HCT116 (cell line): ENCODE measurements around the gene PLEKHA6.

Source experiments
- ATF3 ChIP-seq: IDR thresholded peaks from 2 replicates; pipeline ENCODE4 v1.6.1; 2012
- CEBPB ChIP-seq: IDR thresholded peaks from 2 replicates; pipeline ENCODE4 v1.6.1; 2012; ENCODE audit warnings: low read depth
- CTCF ChIP-seq, 3 experiments: fragments of 200-600 bp in 1 of 3; sonication (generic) in 1 of 3; IDR thresholded peaks in 2 of 3; conservative IDR thresholded peaks in 1 of 3; 2 replicates each; pipeline ENCODE4 v1.5.1; 2012 to 2017; ENCODE audit warnings: low read depth in 2 of 3, low read length in 2 of 3, antibody characterized with exemption in 1 of 3, borderline replicate concordance in 1 of 3, control low read depth in 1 of 3, mild to moderate bottlenecking in 1 of 3, mixed read lengths in 1 of 3, mixed run types in 1 of 3, moderate library complexity in 1 of 3; ENCODE audit not compliant: insufficient read depth in 1 of 3
- ELF1 ChIP-seq: IDR thresholded peaks from 2 replicates; pipeline ENCODE4 v1.6.1; 2012; ENCODE audit warnings: low read depth, borderline replicate concordance
- EZH2 ChIP-seq: fragments of 200-600 bp; sonication (generic); IDR thresholded peaks from 2 replicates; pipeline ENCODE4 v1.6.1; 2017; ENCODE audit warnings: antibody characterized with exemption, mixed run types
- EZH2phosphoT487 ChIP-seq: fragments of 200-600 bp; IDR thresholded peaks from 2 replicates; pipeline ENCODE4 v1.6.1; 2018; ENCODE audit warnings: antibody characterized with exemption, borderline replicate concordance
- MAX ChIP-seq: IDR thresholded peaks from 2 replicates; pipeline ENCODE4 v1.6.1; 2012
- POLR2A ChIP-seq: IDR thresholded peaks from 2 replicates; pipeline ENCODE4 v1.7.0; 2011; ENCODE audit warnings: borderline replicate concordance; ENCODE audit not compliant: insufficient read depth, insufficient read length; ENCODE audit errors: extremely low read depth
- POLR2AphosphoS5 ChIP-seq: IDR thresholded peaks from 2 replicates; pipeline ENCODE4 v1.6.1; 2011; ENCODE audit warnings: mild to moderate bottlenecking, low read depth, low read length, moderate library complexity
- RAD21 ChIP-seq: IDR thresholded peaks from 2 replicates; pipeline ENCODE4 v1.6.1; 2012; ENCODE audit warnings: low read depth, mild to moderate bottlenecking
- REST ChIP-seq: IDR thresholded peaks from 2 replicates; pipeline ENCODE4 v1.6.1; 2012; ENCODE audit warnings: low read depth
- YY1 ChIP-seq: IDR thresholded peaks from 2 replicates; pipeline ENCODE4 v1.6.1; 2011; ENCODE audit warnings: low read length, low read depth, moderate library complexity, mild to moderate bottlenecking; ENCODE audit not compliant: insufficient replicate concordance; ENCODE audit errors: extremely low read depth
- ZBTB33 ChIP-seq: IDR thresholded peaks from 2 replicates; pipeline ENCODE4 v1.6.1; 2011; ENCODE audit warnings: mild to moderate bottlenecking, low read length, moderate library complexity; ENCODE audit not compliant: insufficient replicate concordance; ENCODE audit errors: extremely low read depth
- ZNF274 ChIP-seq: fragments of 200-500 bp; sonication (Bioruptor generic); IDR thresholded peaks from 2 replicates; pipeline ENCODE4 v1.6.1; 2014; ENCODE audit warnings: mild to moderate bottlenecking, low read depth, low read length, inconsistent platforms

- no peak for TF ChIP-seq CTCF (IDR thresholded peaks at IDR 0.05 in 2 of 3, conservative IDR thresholded peaks at IDR 0.05 in 1 of 3; ENCODE audit: borderline replicate concordance in 1 of 3, insufficient read depth in 1 of 3, low read depth in 2 of 3, low read length in 2 of 3)
- TF ChIP-seq POLR2AphosphoS5, result no peak
- no peak for TF ChIP-seq EZH2
- no peak for TF ChIP-seq POLR2A
- TF ChIP-seq ZNF274, result no peak
- no peak for TF ChIP-seq REST
- no peak for TF ChIP-seq ELF1
- TF ChIP-seq RAD21, result no peak
- TF ChIP-seq MAX, result no peak
- TF ChIP-seq EZH2phosphoT487, result no peak
- no peak for TF ChIP-seq ZBTB33
- TF ChIP-seq ATF3, result no peak
- TF ChIP-seq YY1, result no peak
- TF ChIP-seq CEBPB, result no peak
Measured at GRCh38 chr1:204240233-204240632, 119.5 kb downstream of the PLEKHA6 start.
